Vagina (tissue), 2 donors: ENCODE measurements around the gene FAM83C. TPM values are rescaled to one million over a fixed set of nuclear protein-coding genes. Genes with fewer than 3 reads are reported as not detected.

Source experiments
- DNase-seq, 2 donors: peaks; one replicate each; pipeline ENCODE4 v3.0.0-alpha.2; 2017; ENCODE audit errors: extremely low spot score in 2 of 2
- H3K27ac ChIP-seq: fragments of 200-600 bp; sonication (generic); one replicate; pipeline ENCODE4 v1.5.1; 2019
- H3K27me3 ChIP-seq: fragments of 200-600 bp; sonication (generic); one replicate; pipeline ENCODE4 v1.5.1; 2019
- H3K36me3 ChIP-seq, 2 donors: fragments of 200-600 bp; sonication (generic); one replicate each; pipeline ENCODE4 v1.5.1; 2017 to 2019
- H3K4me1 ChIP-seq: fragments of 200-600 bp; sonication (generic); one replicate; pipeline ENCODE4 v1.5.1; 2019
- H3K4me3 ChIP-seq, 2 donors: fragments of 200-600 bp; sonication (generic); 1 replicate in 1 of 2; 2 replicates in 1 of 2; pipeline ENCODE4 v1.5.1; 2016 to 2019
- H3K9me3 ChIP-seq: fragments of 200-600 bp; sonication (generic); one replicate; pipeline ENCODE4 v1.5.1; 2019
- POLR2A ChIP-seq, 2 donors: fragments of 450-650 bp; IDR thresholded peaks; one replicate each; pipeline ENCODE4 v1.6.1; 2017; ENCODE audit warnings: antibody characterized with exemption in 2 of 2, mild to moderate bottlenecking in 2 of 2, moderate library complexity in 2 of 2
- POLR2AphosphoS5 ChIP-seq, 2 donors: sonication (generic); formaldehyde crosslinking; IDR thresholded peaks; one replicate each; pipeline ENCODE4 v1.9.0; 2017; ENCODE audit warnings: antibody characterized with exemption in 2 of 2, mild to moderate bottlenecking in 2 of 2, low read depth in 1 of 2; ENCODE audit not compliant: insufficient read depth in 1 of 2
- intact Hi-C: fragments of 100-400 bp; cut with DNase I; formaldehyde crosslinking; loops from one replicate; pipeline ENCODE4 v1.15.1; 2023
- total RNA-seq: library from RNA; depleted of rRNA; stranded (reverse); fragments of >200 nt; gene quantifications from one replicate; pipeline ENCODE4 v1.2.3, GENCODE V29; 2016
- TF ChIP-seq, protein P1 (sequence below), 3 experiments: fragments of 450-650 bp in 2 of 3; fragments of 200-600 bp in 1 of 3; sonication (generic) in 1 of 3; IDR thresholded peaks; one replicate each; pipeline ENCODE4 v1.5.1; 2017 to 2019; ENCODE audit warnings: antibody characterized with exemption in 3 of 3, mild to moderate bottlenecking in 2 of 3, moderate library complexity in 2 of 3

Gene FAM83C
- total RNA-seq, 1 donor from 2014 or later = 16.9 TPM

- no peak for DNase-seq
- TF ChIP-seq POLR2AphosphoS5 (IDR thresholded peaks at IDR 0.05; ENCODE audit: insufficient read depth in 1 of 2, low read depth in 1 of 2) (no peak), POLR2A (IDR thresholded peaks at IDR 0.05) (no peak)
- TF ChIP-seq, protein P1, sequence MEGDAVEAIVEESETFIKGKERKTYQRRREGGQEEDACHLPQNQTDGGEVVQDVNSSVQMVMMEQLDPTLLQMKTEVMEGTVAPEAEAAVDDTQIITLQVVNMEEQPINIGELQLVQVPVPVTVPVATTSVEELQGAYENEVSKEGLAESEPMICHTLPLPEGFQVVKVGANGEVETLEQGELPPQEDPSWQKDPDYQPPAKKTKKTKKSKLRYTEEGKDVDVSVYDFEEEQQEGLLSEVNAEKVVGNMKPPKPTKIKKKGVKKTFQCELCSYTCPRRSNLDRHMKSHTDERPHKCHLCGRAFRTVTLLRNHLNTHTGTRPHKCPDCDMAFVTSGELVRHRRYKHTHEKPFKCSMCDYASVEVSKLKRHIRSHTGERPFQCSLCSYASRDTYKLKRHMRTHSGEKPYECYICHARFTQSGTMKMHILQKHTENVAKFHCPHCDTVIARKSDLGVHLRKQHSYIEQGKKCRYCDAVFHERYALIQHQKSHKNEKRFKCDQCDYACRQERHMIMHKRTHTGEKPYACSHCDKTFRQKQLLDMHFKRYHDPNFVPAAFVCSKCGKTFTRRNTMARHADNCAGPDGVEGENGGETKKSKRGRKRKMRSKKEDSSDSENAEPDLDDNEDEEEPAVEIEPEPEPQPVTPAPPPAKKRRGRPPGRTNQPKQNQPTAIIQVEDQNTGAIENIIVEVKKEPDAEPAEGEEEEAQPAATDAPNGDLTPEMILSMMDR (IDR thresholded peaks at IDR 0.05) = no peak
- no peaks in the 10 kb centered on the region for H3K4me1 ChIP-seq
- no peak overlapping the region for H3K27ac ChIP-seq
- peaks cover 0 to 4% of the 10 kb centered on the region in 2 donors for H3K36me3 ChIP-seq
- intact Hi-C loops = no loop called here
- H3K4me3 ChIP-seq = no peak overlapping the region
- no peaks in the 10 kb centered on the region for H3K9me3 ChIP-seq
- H3K27me3 ChIP-seq = no peaks in the 10 kb centered on the region
Observed at GRCh38 chr20:35326740-35327073, 34.5 kb upstream of the FAM83C start.

GRCh38 chr20:35326021-35326739 lies 34.0 kb upstream of the FAM83C start:
- intact Hi-C loops = no loop called here
- Histone ChIP-seq H3K9me3 (no peaks in the 10 kb centered on the region), H3K36me3 (peaks cover 0 to 4% of the 10 kb centered on the region in 2 donors), H3K27ac (no peak overlapping the region), H3K4me1 (no peaks in the 10 kb centered on the region), H3K4me3 (no peak overlapping the region), H3K27me3 (no peaks in the 10 kb centered on the region)
- DNase-seq = no peak
- TF ChIP-seq POLR2AphosphoS5 (IDR thresholded peaks at IDR 0.05; ENCODE audit: insufficient read depth in 1 of 2, low read depth in 1 of 2) (no peak), POLR2A (IDR thresholded peaks at IDR 0.05) (no peak)
- TF ChIP-seq, protein P1 (IDR thresholded peaks at IDR 0.05) = no peak

DNA sequence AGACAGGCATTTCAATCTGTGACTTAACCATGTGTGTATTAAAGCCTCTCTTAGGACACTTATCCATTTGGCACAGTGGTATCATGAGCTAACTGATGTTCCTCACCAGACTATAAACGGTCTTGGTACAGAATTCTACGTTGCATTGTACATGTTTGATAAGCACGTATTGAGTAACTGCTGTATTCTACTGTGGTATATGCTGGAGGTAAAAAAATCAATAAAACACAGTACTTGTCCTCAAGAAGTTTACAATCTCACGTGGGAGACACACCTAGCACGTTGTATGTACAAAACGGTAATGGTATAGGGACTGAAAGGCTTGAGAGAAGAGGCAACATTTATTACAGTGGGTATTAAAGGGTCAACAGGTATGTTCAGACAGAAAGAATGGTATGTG lies 33.2 kb upstream of the FAM83C start:
- TF ChIP-seq POLR2AphosphoS5 (IDR thresholded peaks at IDR 0.05; ENCODE audit: insufficient read depth in 1 of 2, low read depth in 1 of 2) (no peak), POLR2A (IDR thresholded peaks at IDR 0.05) (no peak)
- TF ChIP-seq, protein P1 (IDR thresholded peaks at IDR 0.05) = no peak
- intact Hi-C loops = no loop called here
- no peak for DNase-seq
- H3K9me3 ChIP-seq = no peaks in the 10 kb centered on the region
- H3K27me3 ChIP-seq = no peaks in the 10 kb centered on the region
- H3K27ac ChIP-seq = no peak overlapping the region
- H3K4me3 ChIP-seq = no peak overlapping the region
- H3K36me3 ChIP-seq = peaks cover 0 to 4% of the 10 kb centered on the region in 2 donors
- H3K4me1 ChIP-seq = peaks cover under 1% of the 10 kb centered on the region

- Histone ChIP-seq H3K4me3 (no peak overlapping the region), H3K27me3 (no peaks in the 10 kb centered on the region), H3K4me1 (peaks cover 25% of the 10 kb centered on the region), H3K36me3 (peaks cover 0 to 4% of the 10 kb centered on the region in 2 donors), H3K9me3 (no peaks in the 10 kb centered on the region), H3K27ac (no peak overlapping the region)
- DNase-seq = no peak
- intact Hi-C loops = no loop called here
- TF ChIP-seq POLR2AphosphoS5 (IDR thresholded peaks at IDR 0.05; ENCODE audit: insufficient read depth in 1 of 2, low read depth in 1 of 2) (no peak), POLR2A (IDR thresholded peaks at IDR 0.05) (no peak)
- TF ChIP-seq, protein P1 (IDR thresholded peaks at IDR 0.05) = no peak
Observed at GRCh38 chr20:35320396-35321126, 28.3 kb upstream of the FAM83C start.

GRCh38 chr20:35319871-35320197 lies 27.6 kb upstream of the FAM83C start:
- H3K9me3 ChIP-seq = no peaks in the 10 kb centered on the region
- no peak for TF ChIP-seq POLR2AphosphoS5 (IDR thresholded peaks at IDR 0.05; ENCODE audit: insufficient read depth in 1 of 2, low read depth in 1 of 2)
- TF ChIP-seq, protein P1 (IDR thresholded peaks at IDR 0.05) = no peak
- no peak for TF ChIP-seq POLR2A (IDR thresholded peaks at IDR 0.05)
- H3K27me3 ChIP-seq = no peaks in the 10 kb centered on the region
- no peak overlapping the region for H3K27ac ChIP-seq
- peaks cover 25% of the 10 kb centered on the region for H3K4me1 ChIP-seq
- intact Hi-C loops = no loop called here
- H3K36me3 ChIP-seq = peaks cover 0 to 4% of the 10 kb centered on the region in 2 donors
- DNase-seq = no peak
- H3K4me3 ChIP-seq = no peak overlapping the region
